PC-3 (cell line): ENCODE data around the gene AP3B1. TPM values are rescaled to one million over a fixed set of nuclear protein-coding genes. Genes with fewer than 3 reads are reported as not detected.

Experiments
- ATAC-seq: fragments of 200-7000 bp; cut with Tn5 transposase; 2 replicates; pipeline ENCODE4 v1.9.1; 2020; ENCODE audit warnings: mild to moderate bottlenecking, moderate library complexity
- BruUV-seq: library from RNA; stranded (reverse); fragments of 400-500 nt; replicated peaks from 2 replicates; lab custom pipeline; 2021; lab: Mats Ljungman, UMichigan
- CTCF ChIA-PET: fragments of 300-600 bp; sonication (Branson Sonifier 250); formaldehyde crosslinking; loops from one replicate; lab custom pipeline; 2022; ENCODE audit warnings: antibody characterized with exemption; lab: Charles Lee
- POLR2A ChIA-PET: fragments of 300-600 bp; sonication (Branson Sonifier 250); formaldehyde crosslinking; loops from one replicate; lab custom pipeline; 2022; ENCODE audit warnings: antibody characterized with exemption; ENCODE audit not compliant: unreplicated experiment; lab: Charles Lee
- DNase-seq: peaks from one replicate; pipeline ENCODE4 v3.0.0-alpha.2; 2015
- H2AFZ ChIP-seq: fragments of 300-600 bp; sonication (generic); 2 replicates; pipeline ENCODE4 v1.6.0; 2016; ENCODE audit warnings: antibody characterized with exemption, low read length
- H3F3A ChIP-seq: fragments of 300-600 bp; sonication (generic); one replicate; pipeline ENCODE4 v1.6.0; 2017; ENCODE audit warnings: antibody characterized with exemption, low read length, control low read depth, mild to moderate bottlenecking; ENCODE audit not compliant: unreplicated experiment
- H3K27ac ChIP-seq: fragments of 300-600 bp; sonication (generic); 2 replicates; pipeline ENCODE4 v1.5.1; 2016; ENCODE audit warnings: mild to moderate bottlenecking, low read length
- H3K27me3 ChIP-seq: fragments of 300-600 bp; sonication (generic); 2 replicates; pipeline ENCODE4 v1.6.1; 2016; ENCODE audit warnings: low read length, mixed read lengths
- H3K36me3 ChIP-seq: fragments of 300-600 bp; sonication (generic); 2 replicates; pipeline ENCODE4 v1.6.1; 2016; ENCODE audit warnings: low read depth, mixed run types, low read length, mixed read lengths
- H3K4me1 ChIP-seq: fragments of 300-600 bp; sonication (generic); 2 replicates; pipeline ENCODE4 v1.5.1; 2016; ENCODE audit warnings: low read length; ENCODE audit not compliant: insufficient read depth
- H3K4me2 ChIP-seq: fragments of 300-600 bp; sonication (generic); 2 replicates; pipeline ENCODE4 v1.6.0; 2016; ENCODE audit warnings: low read length
- H3K4me3 ChIP-seq: fragments of 300-600 bp; sonication (generic); 2 replicates; pipeline ENCODE4 v1.5.1; 2016; ENCODE audit warnings: mild to moderate bottlenecking, low read length, mixed read lengths
- H3K79me2 ChIP-seq: fragments of 300-600 bp; sonication (generic); 2 replicates; pipeline ENCODE4 v1.6.1; 2017; ENCODE audit warnings: low read length, mixed read lengths
- H3K9ac ChIP-seq: fragments of 300-600 bp; sonication (generic); 2 replicates; pipeline ENCODE4 v1.6.0; 2016; ENCODE audit warnings: mild to moderate bottlenecking, low read length
- H3K9me2 ChIP-seq: fragments of 300-600 bp; sonication (generic); replicated peaks from 2 replicates; pipeline ENCODE4 v1.6.1; 2016; ENCODE audit warnings: mixed run types, low read length, mixed read lengths
- H3K9me3 ChIP-seq: fragments of 300-600 bp; sonication (generic); 2 replicates; pipeline ENCODE4 v1.6.1; 2016; ENCODE audit warnings: low read length, mixed read lengths
- H4K20me1 ChIP-seq: fragments of 300-600 bp; sonication (generic); 2 replicates; pipeline ENCODE4 v1.6.1; 2016; ENCODE audit warnings: low read length, mixed read lengths
- CTCF ChIP-seq: fragments of 300-600 bp; sonication (generic); conservative IDR thresholded peaks from 2 replicates; pipeline ENCODE4 v1.5.1; 2017; ENCODE audit warnings: antibody characterized with exemption, low read depth, mild to moderate bottlenecking, low read length
- EZH2 ChIP-seq: fragments of 300-600 bp; sonication (generic); IDR thresholded peaks from one replicate; pipeline ENCODE4 v1.6.1; 2017; ENCODE audit warnings: antibody characterized with exemption, mild to moderate bottlenecking, low read length; ENCODE audit not compliant: unreplicated experiment
- EZH2phosphoT487 ChIP-seq: fragments of 300-600 bp; sonication (generic); IDR thresholded peaks from 2 replicates; pipeline ENCODE4 v1.6.1; 2018; ENCODE audit warnings: mild to moderate bottlenecking, antibody characterized with exemption, low read length, borderline replicate concordance
- intact Hi-C: fragments of 100-400 bp; cut with micrococcal nuclease; formaldehyde crosslinking; loops from 2 replicates; pipeline ENCODE4 v1.9.0; 2023
- total RNA-seq: library from RNA; depleted of rRNA; stranded (reverse); fragments of >200 nt; gene quantifications from 2 replicates; pipeline ENCODE4 v1.2.3, GENCODE V29; 2014

Gene AP3B1
- total RNA-seq, 1 experiment from 2014 or later = 25.7 TPM

- Histone ChIP-seq H3K4me3 (no peak overlapping the region), H3K4me1 (no peaks in the 10 kb centered on the region), H3F3A (no peaks in the 10 kb centered on the region), H3K79me2 (no peaks in the 10 kb centered on the region), H3K4me2 (no peak overlapping the region), H3K9me3 (no peaks in the 10 kb centered on the region), H3K36me3 (no peaks in the 10 kb centered on the region), H2AFZ (no peak overlapping the region), H3K27me3 (no peaks in the 10 kb centered on the region), H4K20me1 (no peaks in the 10 kb centered on the region), H3K27ac (no peak overlapping the region), H3K9ac (no peak overlapping the region), H3K9me2 (no peaks in the 10 kb centered on the region)
- intact Hi-C loops = no loop called here
- TF ChIP-seq EZH2 = no peak
- TF ChIP-seq EZH2phosphoT487 = no peak
- TF ChIP-seq CTCF = no peak
- CTCF ChIA-PET = no interaction called here
- POLR2A ChIA-PET = no interaction called here
- no TSS peak for BruUV-seq
- ATAC-seq (no peak), DNase-seq (no peak)
Measured at GRCh38 chr5:77993141-77993854, 301.2 kb downstream of the AP3B1 start.

GRCh38 chr5:77991084-77991483, 303.4 kb downstream of the AP3B1 start:
- TF ChIP-seq CTCF (no peak), EZH2 (no peak), EZH2phosphoT487 (no peak)
- H3K9ac ChIP-seq = no peak overlapping the region
- no peaks in the 10 kb centered on the region for H3K4me1 ChIP-seq
- intact Hi-C loops = no loop called here
- no peaks in the 10 kb centered on the region for H3K79me2 ChIP-seq
- H3K4me3 ChIP-seq = no peak overlapping the region
- no TSS peak for BruUV-seq
- DNase-seq (no peak), ATAC-seq (no peak)
- H3K4me2 ChIP-seq = no peak overlapping the region
- ChIA-PET CTCF (no interaction called here), POLR2A (no interaction called here)
- H3K27ac ChIP-seq = no peak overlapping the region
- H4K20me1 ChIP-seq = no peaks in the 10 kb centered on the region
- no peaks in the 10 kb centered on the region for H3F3A ChIP-seq
- no peaks in the 10 kb centered on the region for H3K9me2 ChIP-seq
- H3K36me3 ChIP-seq = no peaks in the 10 kb centered on the region
- H2AFZ ChIP-seq = no peak overlapping the region
- H3K9me3 ChIP-seq = no peaks in the 10 kb centered on the region
- no peaks in the 10 kb centered on the region for H3K27me3 ChIP-seq

GRCh38 chr5:77990020-77990419, 304.5 kb downstream of the AP3B1 start:
- Histone ChIP-seq H3K9me2 (no peaks in the 10 kb centered on the region), H3K79me2 (no peaks in the 10 kb centered on the region), H3K4me2 (no peak overlapping the region), H3K4me1 (no peaks in the 10 kb centered on the region), H3F3A (no peaks in the 10 kb centered on the region), H4K20me1 (no peaks in the 10 kb centered on the region), H3K9ac (no peak overlapping the region), H3K36me3 (no peaks in the 10 kb centered on the region), H3K4me3 (no peak overlapping the region), H3K9me3 (no peaks in the 10 kb centered on the region), H3K27ac (no peak overlapping the region), H3K27me3 (no peaks in the 10 kb centered on the region), H2AFZ (no peak overlapping the region)
- no peak for TF ChIP-seq CTCF
- TF ChIP-seq EZH2phosphoT487 = no peak
- no peak for TF ChIP-seq EZH2
- BruUV-seq = no TSS peak
- CTCF ChIA-PET = no interaction called here
- ATAC-seq = no peak
- POLR2A ChIA-PET = no interaction called here
- intact Hi-C loops = no loop called here
- no peak for DNase-seq
